Measurements from ENCODE around the gene C6orf89. TPM values are rescaled to one million over a fixed set of nuclear protein-coding genes. Genes with fewer than 3 reads are reported as not detected.
"Not testable (repeated sequence)": the region's sequence is repeated elsewhere in the genome, so short reads cannot be mapped to it uniquely, and the experiment has no call there.

Gene C6orf89
- total RNA-seq, 1 experiment from 2014 or later = 36.3 TPM

GRCh38 chr6:36888115-36888643 is 2.4 kb downstream of the C6orf89 start:
- DNase-seq (ENCODE audit: low read depth) = no peak

- DNase-seq (ENCODE audit: low read depth) = no peak
These were observed 3.1 kb downstream of the C6orf89 start for GRCh38 chr6:36888654-36889481.

DNA sequence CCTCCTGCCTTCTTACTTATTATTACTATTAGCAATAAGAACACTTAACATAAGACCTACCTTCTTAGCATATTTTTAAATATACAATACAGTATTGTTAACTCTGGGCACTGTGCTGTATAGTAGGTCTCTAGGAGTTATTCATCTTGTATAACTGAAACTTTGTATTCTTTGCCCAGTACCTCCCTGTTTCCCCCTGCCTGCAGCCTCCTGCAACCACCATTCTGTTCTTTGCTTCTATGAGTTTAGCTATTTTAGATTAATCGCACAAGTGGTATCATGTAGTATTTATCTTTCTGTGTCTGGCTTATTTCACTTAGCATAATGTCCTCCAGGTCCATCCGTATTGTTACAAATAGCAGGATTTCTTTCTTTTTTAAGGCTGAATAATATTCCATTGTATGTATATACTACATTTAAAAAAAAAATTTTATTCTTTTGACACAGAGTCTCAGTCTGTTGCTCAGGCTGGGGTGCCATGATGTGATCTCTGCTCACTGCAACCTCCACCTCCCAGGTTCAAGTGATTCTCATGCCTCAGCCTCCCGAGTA is 4.4 kb downstream of the C6orf89 start:
- DNase-seq (ENCODE audit: low read depth) = no peak

- not testable (repeated sequence) for DNase-seq (ENCODE audit: low read depth)
These were observed 5.4 kb downstream of the C6orf89 start for GRCh38 chr6:36891153-36891552.

GRCh38 chr6:36893976-36894932 is 8.5 kb downstream of the C6orf89 start:
- DNase-seq (ENCODE audit: low read depth) = no peak

DNA sequence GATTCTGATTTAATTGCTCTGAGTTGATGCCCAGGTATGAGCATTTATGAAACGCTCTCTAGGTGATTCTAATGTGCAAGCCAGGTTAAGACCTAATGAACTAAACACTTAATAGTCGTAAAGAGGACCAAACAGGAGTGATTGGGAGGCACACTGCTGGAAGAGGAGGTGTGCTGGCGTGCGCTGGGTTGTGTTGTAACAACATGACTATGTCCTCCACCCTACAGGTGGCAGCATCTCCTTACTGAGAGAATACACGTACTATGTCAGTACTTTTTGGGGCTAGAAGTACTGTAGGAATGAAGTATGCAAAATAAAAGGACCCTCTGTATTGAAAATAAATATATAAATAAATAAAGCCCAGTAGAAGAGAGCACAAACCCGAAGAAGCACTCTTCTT is 11.9 kb downstream of the C6orf89 start:
- peak; percentile 3 for DNase-seq (ENCODE audit: low read depth)

DNA sequence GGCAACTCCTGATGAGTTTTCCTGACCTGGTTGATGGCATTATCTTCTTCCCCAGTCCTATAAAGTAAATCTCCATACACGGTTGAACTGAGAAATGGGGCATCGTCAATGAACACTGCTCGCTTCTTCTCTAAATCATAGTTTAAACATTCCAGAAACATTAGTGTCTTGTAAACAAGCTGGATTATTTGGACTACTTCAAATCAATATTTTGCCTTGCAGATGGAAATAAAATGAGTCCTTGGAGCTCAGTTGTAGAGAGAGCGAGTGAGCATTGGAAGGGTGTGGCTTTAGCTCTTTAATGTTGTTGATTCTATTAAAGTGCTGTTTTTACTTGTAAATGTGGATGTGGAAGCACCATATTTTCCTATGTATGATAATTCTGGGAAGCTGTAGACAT is 18.4 kb downstream of the C6orf89 start:
- no peak for DNase-seq (ENCODE audit: low read depth)

DNA sequence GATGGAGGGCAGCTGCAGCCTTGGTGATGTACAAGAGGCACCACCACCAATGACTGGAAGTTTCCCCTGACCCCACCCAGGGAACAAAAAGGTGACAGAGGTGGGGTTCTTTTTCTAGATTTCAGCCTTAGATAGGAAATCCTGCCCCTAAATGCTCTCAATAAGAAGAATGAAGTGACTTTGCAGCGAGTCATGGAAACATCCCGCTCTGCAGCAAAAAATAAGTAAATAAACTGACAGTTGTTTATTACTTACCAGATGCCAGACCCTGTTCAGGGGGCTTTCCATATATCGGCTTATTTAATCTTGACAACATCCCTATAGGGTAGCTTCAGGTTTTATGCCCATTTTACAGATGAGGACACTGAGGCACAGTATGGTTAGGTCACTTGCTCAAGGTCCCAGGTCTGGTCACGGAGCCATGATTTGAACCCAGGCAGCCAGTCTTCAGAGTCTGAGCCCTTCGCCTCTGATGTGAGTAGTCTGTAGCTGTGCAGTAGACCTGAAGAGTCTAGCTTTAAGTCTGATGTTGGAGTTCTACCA is 19.2 kb downstream of the C6orf89 start:
- no peak for DNase-seq (ENCODE audit: low read depth)

DNA sequence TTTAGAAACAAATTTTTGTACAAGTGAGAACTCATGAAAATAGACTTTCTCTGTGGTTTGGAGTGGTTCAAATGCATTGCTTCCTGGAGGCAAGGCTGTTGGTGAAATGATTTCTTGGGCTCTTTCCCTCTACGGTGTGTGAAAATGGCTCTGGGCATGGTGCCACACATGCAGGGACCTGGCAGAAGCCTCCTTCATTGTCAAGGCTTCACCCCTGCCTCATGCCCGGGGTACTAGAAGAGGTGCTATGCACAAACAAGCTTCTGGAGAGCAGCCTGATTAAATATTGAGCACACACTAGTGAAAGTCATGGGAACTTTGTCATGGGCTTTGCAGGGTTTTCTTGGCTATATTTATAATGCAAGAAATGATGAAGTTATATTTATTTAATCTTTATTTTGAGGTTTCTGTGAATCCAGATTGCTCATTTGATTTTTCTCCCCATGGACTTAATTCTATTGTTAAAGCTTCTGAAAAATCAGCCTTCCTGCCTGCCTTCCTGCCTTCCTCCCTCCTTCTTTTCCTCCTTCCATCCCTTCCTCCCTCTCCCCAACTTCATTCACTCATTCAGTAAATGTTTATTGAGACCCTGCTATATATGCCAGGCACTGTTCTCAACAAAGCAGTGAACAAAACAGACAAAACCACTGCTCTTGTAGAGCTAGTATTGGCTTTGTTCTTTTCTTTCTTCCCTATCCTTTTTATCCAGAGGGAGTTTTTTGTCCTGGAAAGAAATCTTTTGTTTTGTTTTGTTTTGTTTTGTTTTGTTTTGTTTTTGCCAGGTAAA is 21.0 kb downstream of the C6orf89 start:
- DNase-seq (ENCODE audit: low read depth) = no peak

DNA sequence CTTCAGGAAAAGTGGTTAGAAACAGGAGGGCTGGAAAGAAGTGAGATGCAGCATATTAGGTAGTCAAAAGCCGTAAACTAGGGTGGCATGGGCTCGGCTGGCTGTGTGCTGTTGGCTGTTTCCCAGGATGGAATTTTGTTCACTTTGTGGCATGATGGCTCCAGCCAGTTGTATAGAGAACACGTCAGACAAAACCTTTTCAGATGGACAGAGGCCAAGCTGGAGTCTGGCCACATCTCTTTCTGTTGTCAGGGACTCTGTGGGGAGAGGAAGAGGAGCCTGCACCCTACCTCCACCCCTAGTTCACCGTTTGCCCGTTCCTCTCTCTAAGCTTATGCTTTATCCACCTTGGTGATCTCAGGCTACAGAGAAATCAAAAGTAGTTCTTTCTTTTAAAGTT is 22.0 kb downstream of the C6orf89 start:
- DNase-seq (ENCODE audit: low read depth) = no peak

GRCh38 chr6:36908747-36909146 is 23.0 kb downstream of the C6orf89 start:
- peak; percentile 8 for DNase-seq (ENCODE audit: low read depth)

DNA sequence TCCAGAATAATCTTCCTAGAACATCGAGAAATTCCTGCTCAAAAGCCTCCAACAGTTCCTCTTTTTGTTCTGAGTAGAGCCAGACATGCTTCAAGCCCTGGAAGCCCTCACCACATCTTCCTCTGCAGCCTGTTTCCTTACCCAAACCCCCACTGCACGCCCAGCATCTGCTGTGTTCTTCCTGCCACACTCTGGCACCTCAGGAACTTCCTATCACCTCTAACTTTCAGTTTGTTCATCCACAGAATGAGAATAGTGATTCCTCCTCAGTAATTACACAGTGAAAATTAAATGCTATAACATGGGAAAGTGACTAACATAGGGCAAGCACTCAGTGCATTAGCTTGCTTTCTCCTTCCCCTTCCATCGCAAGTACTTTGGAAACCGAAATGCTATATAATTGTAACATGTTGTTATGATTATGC is 26.3 kb downstream of the C6orf89 start:
- no peak for DNase-seq (ENCODE audit: low read depth)

GRCh38 chr6:36912586-36912985 is 26.8 kb downstream of the C6orf89 start:
- peak; percentile 93 for DNase-seq (ENCODE audit: low read depth)

DNA sequence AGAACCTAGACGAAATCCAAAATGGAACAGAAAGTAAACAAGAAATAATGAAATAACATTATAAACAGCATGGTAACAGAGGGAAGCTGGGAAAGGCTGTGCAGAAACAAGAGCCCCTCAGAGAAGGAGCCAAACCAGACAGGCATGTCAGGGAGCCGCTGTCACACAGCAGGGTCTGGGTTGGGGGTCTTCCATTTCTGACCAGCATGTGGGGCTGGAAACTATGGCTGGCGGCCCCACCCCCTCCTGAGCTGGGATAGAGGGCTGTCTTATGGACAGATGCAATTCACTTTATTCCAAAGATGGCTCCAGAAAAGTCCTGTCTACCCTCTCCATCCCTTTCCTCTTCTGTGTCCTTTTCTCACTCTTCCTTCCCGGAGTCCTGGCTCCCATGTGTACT is 27.3 kb downstream of the C6orf89 start:
- no peak for DNase-seq (ENCODE audit: low read depth)

DNA sequence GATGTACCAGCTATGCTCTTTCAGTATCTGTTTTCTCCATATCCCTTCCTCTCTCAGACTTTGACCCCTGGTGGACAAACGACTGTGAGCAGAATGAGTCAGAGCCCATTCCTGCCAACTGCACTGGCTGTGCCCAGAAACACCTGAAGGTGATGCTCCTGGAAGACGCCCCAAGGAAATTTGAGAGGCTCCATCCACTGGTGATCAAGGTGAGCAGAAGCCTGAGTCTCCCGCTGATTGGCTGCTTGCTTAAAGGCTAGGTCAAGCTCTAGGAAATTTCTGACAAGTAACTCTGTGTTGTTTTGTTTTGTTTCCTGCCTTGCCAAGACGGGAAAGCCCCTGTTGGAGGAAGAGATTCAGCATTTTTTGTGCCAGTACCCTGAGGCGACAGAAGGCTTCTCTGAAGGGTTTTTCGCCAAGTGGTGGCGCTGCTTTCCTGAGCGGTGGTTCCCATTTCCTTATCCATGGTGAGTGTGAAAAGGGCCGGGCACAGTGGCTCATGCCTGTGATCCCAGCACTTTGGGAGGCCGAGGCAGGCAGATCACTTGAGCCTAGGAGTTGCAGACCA is 28.6 kb downstream of the C6orf89 start:
- peak; percentile 49 for DNase-seq (ENCODE audit: low read depth)

GRCh38 chr6:36915599-36915998 is 29.8 kb downstream of the C6orf89 start:
- no peak for DNase-seq (ENCODE audit: low read depth)

- DNase-seq (ENCODE audit: low read depth) = no peak
These were observed 30.4 kb downstream of the C6orf89 start for GRCh38 chr6:36916126-36916525.

- DNase-seq (ENCODE audit: low read depth) = no peak
These were observed 31.9 kb downstream of the C6orf89 start for GRCh38 chr6:36917541-36918193.

- no peak for DNase-seq (ENCODE audit: low read depth)
These were observed 34.3 kb downstream of the C6orf89 start for GRCh38 chr6:36920049-36920448.

DNA sequence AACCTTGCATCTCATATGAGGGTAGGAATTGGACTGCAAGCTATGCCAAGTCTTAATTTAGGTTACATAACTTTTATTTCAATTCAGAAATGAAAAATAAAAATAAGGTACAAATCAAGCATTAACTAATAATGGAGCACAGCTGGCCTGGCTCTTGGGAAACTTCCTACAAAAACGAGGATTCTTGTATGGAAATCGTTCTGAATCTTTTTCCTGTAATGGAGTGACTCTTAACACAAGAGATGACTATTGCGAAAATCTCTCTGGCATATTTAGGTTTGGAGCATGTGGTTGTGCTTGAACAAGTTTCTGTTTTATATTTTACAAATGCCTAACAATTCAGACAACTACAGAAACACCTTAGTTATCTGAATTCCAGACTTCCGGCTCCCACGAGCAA is 34.8 kb downstream of the C6orf89 start:
- DNase-seq (ENCODE audit: low read depth) = no peak
